PC-3 (cell line): ENCODE data around the gene ARHGEF11. TPM values are rescaled to one million over a fixed set of nuclear protein-coding genes. Genes with fewer than 3 reads are reported as not detected.
A peak's percentile ranks its signal among the peaks of the same experiment; 100 is the strongest.

ENCODE experiments used
- ATAC-seq: fragments of 200-7000 bp; cut with Tn5 transposase; 2 replicates; pipeline ENCODE4 v1.9.1; 2020; ENCODE audit warnings: mild to moderate bottlenecking, moderate library complexity
- BruUV-seq: library from RNA; stranded (reverse); fragments of 400-500 nt; replicated peaks from 2 replicates; lab custom pipeline; 2021; lab: Mats Ljungman, UMichigan
- CTCF ChIA-PET: fragments of 300-600 bp; sonication (Branson Sonifier 250); formaldehyde crosslinking; loops from one replicate; lab custom pipeline; 2022; ENCODE audit warnings: antibody characterized with exemption; lab: Charles Lee
- POLR2A ChIA-PET: fragments of 300-600 bp; sonication (Branson Sonifier 250); formaldehyde crosslinking; loops from one replicate; lab custom pipeline; 2022; ENCODE audit warnings: antibody characterized with exemption; ENCODE audit not compliant: unreplicated experiment; lab: Charles Lee
- DNase-seq: peaks from one replicate; pipeline ENCODE4 v3.0.0-alpha.2; 2015
- H2AFZ ChIP-seq: fragments of 300-600 bp; sonication (generic); 2 replicates; pipeline ENCODE4 v1.6.0; 2016; ENCODE audit warnings: antibody characterized with exemption, low read length
- H3F3A ChIP-seq: fragments of 300-600 bp; sonication (generic); one replicate; pipeline ENCODE4 v1.6.0; 2017; ENCODE audit warnings: antibody characterized with exemption, low read length, control low read depth, mild to moderate bottlenecking; ENCODE audit not compliant: unreplicated experiment
- H3K27ac ChIP-seq: fragments of 300-600 bp; sonication (generic); 2 replicates; pipeline ENCODE4 v1.5.1; 2016; ENCODE audit warnings: mild to moderate bottlenecking, low read length
- H3K27me3 ChIP-seq: fragments of 300-600 bp; sonication (generic); 2 replicates; pipeline ENCODE4 v1.6.1; 2016; ENCODE audit warnings: low read length, mixed read lengths
- H3K36me3 ChIP-seq: fragments of 300-600 bp; sonication (generic); 2 replicates; pipeline ENCODE4 v1.6.1; 2016; ENCODE audit warnings: low read depth, mixed run types, low read length, mixed read lengths
- H3K4me1 ChIP-seq: fragments of 300-600 bp; sonication (generic); 2 replicates; pipeline ENCODE4 v1.5.1; 2016; ENCODE audit warnings: low read length; ENCODE audit not compliant: insufficient read depth
- H3K4me2 ChIP-seq: fragments of 300-600 bp; sonication (generic); 2 replicates; pipeline ENCODE4 v1.6.0; 2016; ENCODE audit warnings: low read length
- H3K4me3 ChIP-seq: fragments of 300-600 bp; sonication (generic); 2 replicates; pipeline ENCODE4 v1.5.1; 2016; ENCODE audit warnings: mild to moderate bottlenecking, low read length, mixed read lengths
- H3K79me2 ChIP-seq: fragments of 300-600 bp; sonication (generic); 2 replicates; pipeline ENCODE4 v1.6.1; 2017; ENCODE audit warnings: low read length, mixed read lengths
- H3K9ac ChIP-seq: fragments of 300-600 bp; sonication (generic); 2 replicates; pipeline ENCODE4 v1.6.0; 2016; ENCODE audit warnings: mild to moderate bottlenecking, low read length
- H3K9me2 ChIP-seq: fragments of 300-600 bp; sonication (generic); replicated peaks from 2 replicates; pipeline ENCODE4 v1.6.1; 2016; ENCODE audit warnings: mixed run types, low read length, mixed read lengths
- H3K9me3 ChIP-seq: fragments of 300-600 bp; sonication (generic); 2 replicates; pipeline ENCODE4 v1.6.1; 2016; ENCODE audit warnings: low read length, mixed read lengths
- H4K20me1 ChIP-seq: fragments of 300-600 bp; sonication (generic); 2 replicates; pipeline ENCODE4 v1.6.1; 2016; ENCODE audit warnings: low read length, mixed read lengths
- EZH2 ChIP-seq: fragments of 300-600 bp; sonication (generic); IDR thresholded peaks from one replicate; pipeline ENCODE4 v1.6.1; 2017; ENCODE audit warnings: antibody characterized with exemption, mild to moderate bottlenecking, low read length; ENCODE audit not compliant: unreplicated experiment
- EZH2phosphoT487 ChIP-seq: fragments of 300-600 bp; sonication (generic); IDR thresholded peaks from 2 replicates; pipeline ENCODE4 v1.6.1; 2018; ENCODE audit warnings: mild to moderate bottlenecking, antibody characterized with exemption, low read length, borderline replicate concordance
- intact Hi-C: fragments of 100-400 bp; cut with micrococcal nuclease; formaldehyde crosslinking; loops from 2 replicates; pipeline ENCODE4 v1.9.0; 2023
- total RNA-seq: library from RNA; depleted of rRNA; stranded (reverse); fragments of >200 nt; gene quantifications from 2 replicates; pipeline ENCODE4 v1.2.3, GENCODE V29; 2014
- TF ChIP-seq, protein P1 (sequence below): fragments of 300-600 bp; sonication (generic); conservative IDR thresholded peaks from 2 replicates; pipeline ENCODE4 v1.5.1; 2017; ENCODE audit warnings: antibody characterized with exemption, low read depth, mild to moderate bottlenecking, low read length

ARHGEF11 gene
- total RNA-seq, 1 experiment from 2014 or later = 31.1 TPM

DNA sequence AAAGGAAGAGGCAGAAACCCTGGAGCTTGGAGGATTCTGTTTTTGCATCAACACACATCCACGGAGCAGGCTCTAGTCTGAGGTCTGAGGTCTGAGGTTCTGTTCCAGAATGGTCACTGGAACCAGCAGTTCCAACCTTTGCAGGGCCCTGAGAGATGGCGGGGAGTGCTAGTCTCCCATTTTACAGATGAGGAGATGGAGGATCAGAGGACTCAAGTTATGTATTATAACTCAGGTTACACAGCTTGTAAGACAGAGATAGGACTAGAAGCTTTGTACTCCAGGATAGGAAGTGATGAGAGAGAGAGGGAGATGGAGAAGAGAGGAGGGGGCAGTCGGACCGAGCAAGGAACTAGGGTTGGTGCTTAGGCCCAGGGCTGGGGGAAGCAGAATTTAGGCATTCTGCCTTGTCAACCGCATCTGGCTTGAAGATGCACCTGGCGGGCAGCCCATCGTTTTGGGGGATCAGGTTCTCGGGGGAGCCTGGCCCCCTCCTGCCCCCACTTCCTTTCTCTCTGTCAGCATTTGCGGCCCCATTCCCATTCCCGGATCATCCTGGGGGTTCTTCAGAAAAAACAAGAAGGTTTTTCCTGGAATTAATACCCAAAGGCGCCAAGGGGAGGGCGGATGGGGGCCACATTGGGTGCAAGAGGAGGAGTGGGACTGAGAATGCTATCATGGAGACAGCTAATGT lies 146.4 kb downstream of the ARHGEF11 start:
- ATAC-seq = no peak
- intact Hi-C loops = no loop called here
- Histone ChIP-seq H3K9me2 (no peaks in the 10 kb centered on the region), H3F3A (peaks cover 10% of the 10 kb centered on the region), H2AFZ (no peak overlapping the region), H3K27me3 (no peaks in the 10 kb centered on the region), H3K36me3 (no peaks in the 10 kb centered on the region), H4K20me1 (no peaks in the 10 kb centered on the region), H3K27ac (no peak overlapping the region), H3K79me2 (no peaks in the 10 kb centered on the region), H3K4me2 (peak overlapping the region; percentile 89; the same call in 1 of the 2 replicates), H3K4me3 (no peak overlapping the region), H3K4me1 (peaks cover 34% of the 10 kb centered on the region), H3K9me3 (no peaks in the 10 kb centered on the region), H3K9ac (no peak overlapping the region)
- no TSS peak for BruUV-seq
- CTCF ChIA-PET = no interaction called here
- TF ChIP-seq, protein P1, sequence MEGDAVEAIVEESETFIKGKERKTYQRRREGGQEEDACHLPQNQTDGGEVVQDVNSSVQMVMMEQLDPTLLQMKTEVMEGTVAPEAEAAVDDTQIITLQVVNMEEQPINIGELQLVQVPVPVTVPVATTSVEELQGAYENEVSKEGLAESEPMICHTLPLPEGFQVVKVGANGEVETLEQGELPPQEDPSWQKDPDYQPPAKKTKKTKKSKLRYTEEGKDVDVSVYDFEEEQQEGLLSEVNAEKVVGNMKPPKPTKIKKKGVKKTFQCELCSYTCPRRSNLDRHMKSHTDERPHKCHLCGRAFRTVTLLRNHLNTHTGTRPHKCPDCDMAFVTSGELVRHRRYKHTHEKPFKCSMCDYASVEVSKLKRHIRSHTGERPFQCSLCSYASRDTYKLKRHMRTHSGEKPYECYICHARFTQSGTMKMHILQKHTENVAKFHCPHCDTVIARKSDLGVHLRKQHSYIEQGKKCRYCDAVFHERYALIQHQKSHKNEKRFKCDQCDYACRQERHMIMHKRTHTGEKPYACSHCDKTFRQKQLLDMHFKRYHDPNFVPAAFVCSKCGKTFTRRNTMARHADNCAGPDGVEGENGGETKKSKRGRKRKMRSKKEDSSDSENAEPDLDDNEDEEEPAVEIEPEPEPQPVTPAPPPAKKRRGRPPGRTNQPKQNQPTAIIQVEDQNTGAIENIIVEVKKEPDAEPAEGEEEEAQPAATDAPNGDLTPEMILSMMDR = no peak
- TF ChIP-seq EZH2 (no peak), EZH2phosphoT487 (no peak)
- no peak for DNase-seq
- POLR2A ChIA-PET = no interaction called here

GRCh38 chr1:156898161-156898566 lies 147.4 kb downstream of the ARHGEF11 start:
- Histone ChIP-seq H3K36me3 (no peaks in the 10 kb centered on the region), H4K20me1 (no peaks in the 10 kb centered on the region), H3K4me1 (peaks cover 34% of the 10 kb centered on the region), H2AFZ (peak overlapping the region; percentile 44; the same call in 1 of the 2 replicates), H3K4me3 (no peak overlapping the region), H3K9me2 (no peaks in the 10 kb centered on the region), H3K27me3 (no peaks in the 10 kb centered on the region), H3F3A (peaks cover 10% of the 10 kb centered on the region), H3K27ac (peak overlapping the region; percentile 81), H3K9me3 (no peaks in the 10 kb centered on the region), H3K4me2 (peak overlapping the region; percentile 89), H3K79me2 (no peaks in the 10 kb centered on the region), H3K9ac (peak overlapping the region; percentile 25; the same call in 1 of the 2 replicates)
- ChIA-PET POLR2A (interaction anchor here (0.5 kb wide), 1 partner anchor 142 kb away, joined by 4 read pairs; no protein-coding TSS in a partner anchor), CTCF (no interaction called here)
- intact Hi-C loops = no loop called here
- ATAC-seq (peak; percentile 30), DNase-seq (peak; percentile 47)
- BruUV-seq = no TSS peak
- TF ChIP-seq EZH2 (no peak), EZH2phosphoT487 (no peak)
- TF ChIP-seq, protein P1 = no peak
